ENCODE measurements around the gene ARFGEF2.

DNA sequence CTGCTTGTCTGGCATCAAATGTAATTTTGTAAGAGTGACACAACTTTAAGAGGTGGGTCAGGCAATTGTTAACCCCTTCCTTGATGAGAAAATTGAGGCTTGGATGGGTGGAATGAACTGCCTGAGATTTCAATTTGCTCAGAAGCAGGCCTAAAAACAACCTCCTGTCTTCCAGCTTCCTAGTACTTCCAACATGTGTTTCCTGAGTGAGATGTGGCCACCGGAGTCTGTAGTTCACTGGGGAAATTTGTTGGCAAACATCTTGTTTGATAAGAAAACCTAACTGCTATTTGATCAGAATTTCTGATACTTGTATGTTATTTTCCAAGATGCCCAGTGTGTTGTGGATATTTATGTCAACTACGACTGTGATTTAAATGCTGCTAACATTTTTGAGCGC lies 51.3 kb downstream of the ARFGEF2 start:
- TF ChIP-seq, protein P1, sequence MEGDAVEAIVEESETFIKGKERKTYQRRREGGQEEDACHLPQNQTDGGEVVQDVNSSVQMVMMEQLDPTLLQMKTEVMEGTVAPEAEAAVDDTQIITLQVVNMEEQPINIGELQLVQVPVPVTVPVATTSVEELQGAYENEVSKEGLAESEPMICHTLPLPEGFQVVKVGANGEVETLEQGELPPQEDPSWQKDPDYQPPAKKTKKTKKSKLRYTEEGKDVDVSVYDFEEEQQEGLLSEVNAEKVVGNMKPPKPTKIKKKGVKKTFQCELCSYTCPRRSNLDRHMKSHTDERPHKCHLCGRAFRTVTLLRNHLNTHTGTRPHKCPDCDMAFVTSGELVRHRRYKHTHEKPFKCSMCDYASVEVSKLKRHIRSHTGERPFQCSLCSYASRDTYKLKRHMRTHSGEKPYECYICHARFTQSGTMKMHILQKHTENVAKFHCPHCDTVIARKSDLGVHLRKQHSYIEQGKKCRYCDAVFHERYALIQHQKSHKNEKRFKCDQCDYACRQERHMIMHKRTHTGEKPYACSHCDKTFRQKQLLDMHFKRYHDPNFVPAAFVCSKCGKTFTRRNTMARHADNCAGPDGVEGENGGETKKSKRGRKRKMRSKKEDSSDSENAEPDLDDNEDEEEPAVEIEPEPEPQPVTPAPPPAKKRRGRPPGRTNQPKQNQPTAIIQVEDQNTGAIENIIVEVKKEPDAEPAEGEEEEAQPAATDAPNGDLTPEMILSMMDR (IDR thresholded peaks at IDR 0.05), result no peak
- TF ChIP-seq POLR2A (IDR thresholded peaks at IDR 0.05), result no peak
